GF-D8 (cell line): Measurements from ENCODE around the gene NAA80.
"Not testable (repeated sequence)": the region's sequence is repeated elsewhere in the genome, so short reads cannot be mapped to it uniquely, and the experiment has no call there.

Experiments used
- DNase-seq: peaks from one replicate; lab custom pipeline; 2025; lab: John Stamatoyannopoulos, UW

NAA80 gene

DNA sequence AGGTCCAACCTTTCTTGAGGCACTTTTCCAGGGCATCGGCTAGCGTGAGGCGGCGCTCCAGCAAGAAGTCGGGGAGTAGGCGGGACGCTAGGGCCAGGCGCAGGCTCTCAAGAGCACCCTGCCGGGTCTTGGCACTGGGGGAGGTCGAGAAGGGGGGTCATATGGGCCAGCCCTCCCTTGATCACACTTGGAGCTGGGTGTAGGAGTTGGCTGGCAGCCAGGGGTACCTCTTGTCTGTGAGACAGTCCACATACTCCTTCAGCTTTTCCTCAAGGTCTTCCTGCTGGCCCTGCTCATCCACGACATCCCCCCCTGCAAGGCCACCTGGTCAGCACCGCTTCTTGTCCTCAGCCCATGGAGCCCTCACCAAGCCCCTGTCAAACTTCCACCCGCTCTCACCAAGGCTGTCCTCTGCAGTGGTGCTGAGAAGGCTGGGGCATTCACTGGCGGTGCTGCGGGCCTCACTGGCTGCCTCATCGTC lies 9.0 kb downstream of the NAA80 start:
- DNase-seq: no peak

DNA sequence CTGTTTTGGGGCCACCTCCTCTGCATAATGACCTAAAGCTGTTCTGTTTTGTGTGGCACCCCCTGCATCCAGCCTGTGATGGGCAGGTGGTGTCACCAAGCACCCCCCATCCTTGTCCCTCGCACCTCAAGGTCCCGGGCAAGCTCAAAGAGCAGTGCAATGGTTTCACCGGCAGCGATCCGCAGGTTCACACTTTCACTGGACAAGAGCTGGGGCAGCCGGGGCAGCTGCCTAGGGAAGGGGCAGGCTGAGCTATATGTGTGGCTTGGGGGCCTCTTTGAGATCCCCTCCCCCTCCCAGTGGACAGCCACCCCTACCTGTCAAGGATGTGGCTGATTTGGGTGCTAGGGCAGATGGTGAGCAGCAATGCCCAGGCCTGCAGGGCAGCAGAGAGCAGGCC lies 10.1 kb downstream of the NAA80 start:
- DNase-seq: no peak

DNA sequence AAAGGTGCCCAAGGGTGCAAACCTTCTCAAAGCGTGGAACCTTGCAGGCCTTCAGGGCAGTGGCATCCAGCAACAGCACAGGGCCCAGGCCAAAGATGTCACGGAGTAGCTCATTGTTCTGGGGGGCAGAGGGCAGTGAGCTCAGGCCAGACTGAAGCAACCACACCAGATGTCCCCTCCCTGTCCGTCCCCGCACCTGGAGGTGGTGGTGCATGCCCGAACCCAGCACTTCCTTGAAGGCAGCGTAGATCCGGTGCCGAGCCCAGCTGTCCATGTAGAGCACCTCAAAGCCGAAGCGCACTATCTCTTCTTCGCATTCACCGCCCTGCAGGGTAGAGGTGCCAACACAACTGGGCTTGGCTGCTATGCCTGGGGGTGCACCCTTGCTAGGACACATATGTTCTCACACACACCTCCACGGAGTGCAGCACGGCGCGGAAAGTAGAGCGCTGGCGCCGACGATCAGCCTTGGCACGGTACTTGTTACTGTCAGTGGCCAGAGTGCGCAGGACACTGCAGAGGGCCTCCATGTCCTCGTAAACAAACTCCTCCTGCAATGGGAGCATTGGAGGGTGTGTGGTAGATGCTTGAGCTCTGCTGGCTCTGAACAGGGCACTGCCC lies 10.7 kb downstream of the NAA80 start:
- DNase-seq: no peak

DNA sequence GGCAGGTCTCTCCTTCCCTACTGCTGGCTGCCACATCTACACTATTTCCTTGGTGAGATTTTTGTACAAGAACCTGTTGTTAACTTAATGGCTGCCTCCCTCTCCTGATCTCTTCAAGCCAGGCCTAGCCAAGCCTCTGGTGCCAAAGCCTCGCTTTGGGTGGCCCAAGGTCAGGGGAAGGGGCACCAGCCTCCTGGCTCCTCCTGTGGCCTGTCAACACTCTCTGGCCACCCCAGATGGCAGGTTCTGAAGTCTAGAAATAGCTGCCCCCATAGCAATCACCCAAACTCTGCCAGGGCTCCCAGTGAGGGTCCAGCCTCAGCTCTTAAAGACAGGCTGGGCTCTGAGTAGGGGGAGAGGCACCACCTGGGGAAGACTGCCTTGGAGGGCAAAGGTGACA lies 11.9 kb downstream of the NAA80 start:
- no peak for DNase-seq

DNA sequence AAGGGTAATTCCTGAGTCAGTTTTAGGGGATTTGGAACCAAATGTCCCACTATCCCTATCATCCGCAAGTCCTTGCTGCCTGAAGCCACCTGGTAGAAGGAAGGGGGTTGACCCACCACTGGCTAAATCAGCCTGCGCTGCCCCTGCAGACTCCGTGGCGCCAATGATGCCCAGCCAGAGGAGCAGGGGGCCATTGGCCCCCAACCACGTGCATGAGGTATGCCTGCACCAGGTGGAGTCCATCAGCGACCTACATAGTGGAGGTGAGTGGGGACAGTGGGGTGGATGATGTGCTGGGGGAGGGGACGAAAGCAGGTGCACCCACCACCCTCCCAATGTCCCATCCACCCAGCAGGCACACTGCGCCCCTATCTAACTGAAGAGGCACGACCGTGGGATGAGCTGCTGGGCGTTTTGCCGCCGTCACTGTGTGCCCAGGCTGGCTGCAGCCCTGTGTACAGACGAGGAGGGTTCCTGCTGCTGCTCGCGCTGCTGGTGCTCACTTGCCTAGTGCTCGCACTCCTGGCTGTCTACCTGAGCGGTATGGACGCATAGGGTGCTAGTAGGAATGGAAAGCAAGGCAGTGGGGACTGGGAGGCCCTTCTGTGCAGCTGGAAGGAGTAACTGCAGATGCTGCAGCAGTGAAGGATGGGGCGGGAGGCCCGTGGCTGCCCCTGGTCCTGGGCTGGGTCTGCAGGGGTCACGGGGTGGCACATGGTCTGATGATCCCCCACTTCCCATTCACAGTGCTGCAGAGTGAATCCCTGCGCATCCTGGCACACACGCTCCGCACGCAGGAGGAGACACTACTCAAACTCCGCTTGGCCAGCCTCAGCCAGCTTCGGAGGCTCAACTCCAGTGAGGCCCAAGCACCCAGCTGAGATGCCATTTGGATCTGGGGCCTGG lies 12.6 kb downstream of the NAA80 start:
- DNase-seq: no peak

DNA sequence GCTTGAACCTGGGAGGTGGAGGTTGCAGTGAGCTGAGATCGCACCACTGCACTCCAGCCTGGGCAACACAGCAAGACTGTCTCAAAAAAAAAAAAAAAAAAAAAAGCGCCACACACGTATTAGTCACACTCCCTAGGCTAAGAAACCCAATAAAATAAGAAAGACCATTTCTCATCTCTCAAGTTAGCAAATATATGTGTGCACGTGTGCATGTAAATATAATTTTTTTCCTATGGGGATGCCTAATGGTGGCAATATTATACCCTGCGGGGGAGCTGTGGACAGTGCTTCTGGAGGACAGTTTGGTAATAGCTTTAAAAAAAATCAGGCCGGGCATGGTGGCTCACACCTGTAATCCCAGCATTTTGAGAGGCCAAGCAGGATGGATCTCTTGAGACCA lies 15.1 kb downstream of the NAA80 start:
- DNase-seq: not testable (repeated sequence)

DNA sequence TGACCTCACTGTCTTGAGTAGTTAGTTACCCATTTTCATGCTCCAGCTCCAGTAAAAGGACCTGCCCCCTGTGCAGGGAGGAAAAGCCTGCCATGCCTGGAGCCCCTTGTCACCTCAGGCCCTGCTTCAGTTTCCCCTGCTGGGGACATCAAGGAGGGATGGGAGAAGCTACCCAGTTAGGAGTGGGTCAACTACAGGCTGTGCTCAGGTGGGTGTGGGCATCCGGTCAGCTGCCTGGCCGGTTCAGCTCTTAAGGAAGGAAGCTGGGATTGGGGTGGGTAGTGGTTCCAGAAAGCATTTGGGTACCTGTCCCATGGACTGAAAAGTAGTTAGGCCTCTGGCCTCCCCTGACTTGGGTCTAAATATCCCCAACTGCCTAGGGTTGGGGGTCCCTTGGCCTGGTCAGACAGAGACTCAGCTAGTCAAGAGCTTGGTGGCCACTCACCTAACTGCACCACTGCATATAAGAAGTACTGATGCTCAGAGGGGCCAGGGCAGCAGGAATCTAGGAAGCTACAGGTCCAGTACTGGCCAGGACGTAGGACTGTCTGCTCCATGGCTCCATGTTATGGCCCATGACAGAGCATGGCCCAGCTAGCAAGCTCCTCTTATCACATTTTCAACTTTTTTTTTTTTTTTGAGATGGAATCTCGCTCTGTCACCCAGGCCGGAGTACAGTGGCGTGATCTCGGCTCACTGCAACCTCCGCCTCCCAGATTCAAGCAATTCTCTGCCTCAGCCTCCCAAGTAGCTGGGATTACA lies 19.8 kb downstream of the NAA80 start:
- no peak for DNase-seq

DNA sequence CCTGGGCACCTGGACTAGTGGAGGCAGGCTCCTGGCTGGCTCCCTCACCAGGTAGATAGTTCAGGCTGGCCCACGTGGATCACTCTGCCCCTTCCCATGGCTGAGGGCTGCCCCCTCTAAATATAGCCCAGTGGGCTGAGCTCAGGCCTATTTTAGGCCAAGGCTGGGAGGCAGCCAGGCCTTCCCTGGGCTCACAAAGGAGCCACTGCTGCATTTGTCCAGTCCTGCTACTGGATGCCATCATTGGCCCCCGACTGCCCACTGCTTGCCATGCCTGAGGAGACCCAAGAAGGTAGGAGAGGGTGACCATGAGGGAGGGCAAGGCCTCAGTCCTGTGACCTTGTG lies 20.4 kb downstream of the NAA80 start, which contains the start of gene LSMEM2:
Gene LSMEM2 (plus strand): TSS at position 208 of the 345 bp plus-strand sequence. CDS start 27 bp downstream, at position 235.
- no peak for DNase-seq

DNA sequence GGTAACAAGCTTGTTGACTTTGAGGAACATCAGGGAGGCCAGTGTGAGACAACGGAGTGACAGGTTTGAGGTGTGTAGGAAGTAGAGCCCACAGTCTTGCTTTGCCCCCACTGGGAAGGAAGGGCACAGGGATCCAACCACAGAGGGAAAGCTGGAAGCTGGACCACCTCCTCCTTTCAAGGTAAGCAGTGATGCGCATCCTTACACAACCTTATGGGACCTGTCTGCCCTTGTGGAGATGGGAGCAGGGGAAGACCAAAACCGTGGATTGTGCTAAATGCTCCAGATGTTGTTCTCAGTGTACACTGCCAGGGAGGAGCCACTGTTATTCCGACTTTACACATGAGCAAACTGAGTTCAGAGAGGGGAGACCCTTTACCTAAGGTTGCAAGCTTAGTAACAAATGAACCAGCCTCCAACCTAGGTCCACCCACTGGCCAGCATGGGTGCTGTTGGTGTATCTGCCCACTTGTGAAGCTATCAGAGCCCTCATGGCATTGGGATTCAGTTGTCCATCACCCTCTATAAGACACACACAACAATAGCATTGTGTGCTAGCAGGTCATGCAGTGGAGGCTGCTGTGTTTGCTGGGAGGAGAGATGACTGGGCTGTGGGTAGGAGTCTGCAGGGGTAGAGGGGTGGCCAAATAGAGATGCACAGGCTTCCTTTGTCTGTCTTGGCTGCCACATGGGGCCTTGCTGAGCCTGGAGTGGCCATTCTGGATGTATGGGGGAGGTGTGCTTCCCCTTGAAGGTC lies 20.9 kb downstream of the NAA80 start:
- DNase-seq: no peak

DNA sequence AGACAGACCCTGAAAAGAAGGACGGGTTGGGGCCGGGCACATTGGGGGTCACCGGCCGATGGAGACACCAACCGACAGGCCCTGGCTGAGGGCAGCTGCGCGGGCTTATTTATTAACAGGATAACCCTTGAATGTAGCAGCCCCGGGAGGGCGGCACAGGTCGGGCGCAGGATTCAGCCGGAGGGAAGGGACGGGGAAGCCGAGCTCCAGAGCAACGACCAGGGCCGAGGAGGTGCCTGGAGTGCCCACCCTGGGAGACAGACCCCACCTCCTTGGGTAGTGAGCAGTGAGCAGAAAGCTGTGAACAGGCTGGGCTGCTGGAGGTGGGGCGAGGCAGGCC lies 22.5 kb downstream of the NAA80 start:
- DNase-seq: no peak

DNA sequence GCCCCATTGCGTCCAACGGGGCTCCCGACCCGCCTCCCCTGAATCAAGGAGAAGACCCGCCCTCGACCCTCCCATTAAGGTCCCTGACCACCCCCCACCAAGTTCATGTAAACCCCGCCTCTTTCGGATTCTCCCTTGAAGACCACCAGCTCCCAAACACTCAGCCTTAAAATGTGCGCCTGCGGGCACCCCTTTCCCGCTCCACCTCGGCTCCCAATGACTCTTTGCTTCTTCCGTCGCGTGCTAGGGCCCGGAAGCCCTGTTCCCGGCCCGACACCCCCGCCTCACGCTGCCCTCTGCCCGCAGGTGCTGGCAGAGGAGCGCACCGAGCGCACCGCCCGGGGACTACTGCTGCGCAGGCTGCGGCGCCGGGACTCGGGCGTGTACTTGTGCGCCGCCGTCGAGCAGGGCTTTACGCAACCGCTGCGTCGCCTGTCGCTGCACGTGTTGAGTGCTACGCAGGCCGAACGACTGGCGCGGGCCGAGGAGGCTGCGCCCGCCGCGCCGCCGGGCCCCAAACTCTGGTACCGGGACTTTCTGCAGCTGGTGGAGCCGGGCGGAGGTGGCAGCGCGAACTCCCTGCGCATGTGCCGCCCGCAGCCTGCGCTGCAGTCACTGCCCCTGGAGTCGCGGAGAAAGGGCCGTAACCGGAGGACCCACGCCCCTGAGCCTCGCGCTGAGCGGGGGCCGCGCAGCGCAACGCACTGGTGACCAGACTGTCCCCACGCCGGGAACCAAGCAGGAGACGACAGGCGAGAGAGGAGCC lies 23.0 kb downstream of the NAA80 start:
- no peak for DNase-seq

DNA sequence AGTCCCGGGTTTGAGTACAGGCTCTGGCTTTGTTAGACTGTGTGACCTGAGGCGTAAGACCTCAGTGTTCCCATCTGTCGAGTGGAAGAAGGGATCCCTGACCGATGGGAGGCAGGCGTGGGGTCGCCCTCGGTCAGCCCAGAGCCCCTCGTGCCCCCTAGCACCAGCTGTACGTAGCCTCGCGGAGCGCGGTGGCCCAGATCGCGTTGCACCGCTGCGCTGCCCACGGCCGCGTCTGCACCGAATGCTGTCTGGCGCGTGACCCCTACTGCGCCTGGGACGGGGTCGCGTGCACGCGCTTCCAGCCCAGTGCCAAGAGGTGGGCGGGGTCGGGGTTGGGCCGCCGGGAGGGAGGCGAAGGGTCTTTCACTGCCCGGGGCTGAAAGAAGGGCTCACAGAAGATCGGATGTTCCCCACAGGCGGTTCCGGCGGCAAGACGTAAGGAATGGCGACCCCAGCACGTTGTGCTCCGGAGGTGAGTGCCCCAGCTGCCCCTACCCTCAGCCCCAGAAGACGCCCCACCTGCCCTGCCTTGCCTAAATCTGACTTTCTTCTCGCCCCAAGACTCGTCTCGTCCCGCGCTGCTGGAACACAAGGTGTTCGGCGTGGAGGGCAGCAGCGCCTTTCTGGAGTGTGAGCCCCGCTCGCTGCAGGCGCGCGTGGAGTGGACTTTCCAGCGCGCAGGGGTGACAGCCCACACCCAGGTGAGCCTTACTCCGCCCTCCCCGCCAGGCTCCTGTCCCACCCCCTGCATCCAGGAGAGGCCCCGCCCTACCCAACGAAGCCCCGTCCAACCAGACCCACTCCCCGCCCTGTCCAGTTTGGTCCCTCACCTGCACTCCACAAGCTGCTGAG lies 23.8 kb downstream of the NAA80 start:
- DNase-seq: no peak

DNA sequence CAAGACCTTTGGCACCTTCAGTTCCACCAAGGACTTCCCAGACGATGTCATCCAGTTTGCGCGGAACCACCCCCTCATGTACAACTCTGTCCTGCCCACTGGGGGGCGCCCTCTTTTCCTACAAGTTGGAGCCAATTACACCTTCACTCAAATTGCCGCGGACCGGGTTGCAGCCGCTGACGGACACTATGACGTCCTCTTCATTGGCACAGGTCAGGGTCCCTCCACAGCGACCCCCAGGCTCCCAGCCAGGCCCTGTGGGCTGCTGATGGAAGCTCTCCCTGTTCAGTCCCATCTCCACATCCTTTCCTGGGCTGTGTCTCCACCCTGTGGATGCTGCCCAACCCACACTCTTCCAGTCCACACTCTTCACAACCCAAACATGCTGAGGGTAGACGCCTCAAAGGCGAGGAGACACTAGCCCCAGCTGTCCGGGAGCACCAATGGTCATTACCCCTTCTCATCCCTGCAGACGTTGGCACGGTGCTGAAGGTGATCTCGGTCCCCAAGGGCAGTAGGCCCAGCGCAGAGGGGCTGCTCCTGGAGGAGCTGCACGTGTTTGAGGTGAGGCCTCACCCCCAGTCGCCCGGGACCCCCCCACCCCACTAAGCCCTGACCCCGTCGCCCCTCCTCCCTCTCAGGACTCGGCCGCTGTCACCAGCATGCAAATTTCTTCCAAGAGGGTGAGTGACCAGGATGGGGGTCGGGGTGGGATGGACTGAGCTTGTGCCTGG lies 24.7 kb downstream of the NAA80 start:
- DNase-seq: peak; percentile 19

DNA sequence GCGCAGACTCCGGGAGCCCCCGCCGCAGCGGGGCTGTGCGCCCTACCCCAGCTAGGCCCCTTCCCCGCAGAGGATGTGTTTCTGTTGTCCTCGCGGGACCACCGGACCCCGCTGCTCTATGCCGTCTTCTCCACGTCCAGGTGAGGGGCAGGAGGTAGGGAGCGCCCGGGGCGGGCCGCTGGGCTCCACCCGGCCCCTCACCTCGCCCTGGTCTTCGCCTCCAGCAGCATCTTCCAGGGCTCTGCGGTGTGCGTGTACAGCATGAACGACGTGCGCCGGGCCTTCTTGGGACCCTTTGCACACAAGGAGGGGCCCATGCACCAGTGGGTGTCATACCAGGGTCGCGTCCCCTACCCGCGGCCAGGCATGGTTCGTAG lies 25.5 kb downstream of the NAA80 start:
- DNase-seq: no peak

DNA sequence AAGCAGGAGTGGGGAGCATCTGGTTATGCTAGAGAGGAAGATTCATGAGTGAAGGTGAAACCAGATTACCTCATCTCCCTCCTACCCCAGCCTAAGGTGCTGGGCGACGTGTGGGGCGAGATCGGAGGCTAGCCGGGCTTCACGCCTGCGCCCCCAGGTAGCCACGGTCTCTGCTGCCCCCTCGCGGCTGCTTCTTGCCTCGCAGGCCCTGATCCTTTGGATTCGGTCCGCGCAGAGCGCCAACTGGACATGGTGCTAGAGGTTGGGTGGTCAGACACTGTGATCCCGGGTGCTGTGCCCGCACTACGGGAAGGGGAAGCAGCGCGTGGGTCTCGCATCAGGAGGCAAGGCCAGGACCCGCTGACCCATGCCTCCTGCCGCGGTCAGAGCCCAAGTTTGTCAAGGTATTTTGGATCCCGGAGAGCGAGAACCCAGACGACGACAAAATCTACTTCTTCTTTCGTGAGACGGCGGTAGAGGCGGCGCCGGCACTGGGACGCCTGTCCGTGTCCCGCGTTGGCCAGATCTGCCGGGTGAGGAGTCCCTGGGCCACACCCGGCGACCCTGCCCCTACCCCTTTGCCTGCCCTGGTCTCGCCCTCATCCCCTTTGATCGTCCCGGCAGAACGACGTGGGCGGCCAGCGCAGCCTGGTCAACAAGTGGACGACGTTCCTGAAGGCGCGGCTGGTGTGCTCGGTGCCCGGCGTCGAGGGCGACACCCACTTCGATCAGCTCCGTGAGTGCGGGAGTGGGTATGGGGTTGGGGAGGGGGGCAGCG lies 26.1 kb downstream of the NAA80 start:
- DNase-seq: peak; percentile 9

DNA sequence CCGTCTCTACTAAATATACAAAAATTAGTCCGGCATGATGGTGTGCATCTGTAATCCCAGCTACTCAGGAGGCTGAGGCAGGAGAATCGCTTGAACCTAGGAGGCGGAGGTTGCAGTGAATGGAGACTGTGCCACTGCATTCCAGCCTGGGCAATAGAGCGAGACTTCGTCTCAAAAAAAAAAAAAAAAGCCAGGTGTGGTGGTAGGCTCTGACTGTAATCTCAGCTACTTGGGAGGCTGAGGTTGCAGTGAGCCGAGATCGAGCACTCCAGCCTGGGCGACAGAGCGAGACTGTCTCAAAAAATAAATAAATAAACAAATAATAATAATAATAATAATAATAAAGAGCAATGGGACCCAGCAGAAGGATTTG lies 26.7 kb downstream of the NAA80 start:
- not testable (repeated sequence) for DNase-seq

DNA sequence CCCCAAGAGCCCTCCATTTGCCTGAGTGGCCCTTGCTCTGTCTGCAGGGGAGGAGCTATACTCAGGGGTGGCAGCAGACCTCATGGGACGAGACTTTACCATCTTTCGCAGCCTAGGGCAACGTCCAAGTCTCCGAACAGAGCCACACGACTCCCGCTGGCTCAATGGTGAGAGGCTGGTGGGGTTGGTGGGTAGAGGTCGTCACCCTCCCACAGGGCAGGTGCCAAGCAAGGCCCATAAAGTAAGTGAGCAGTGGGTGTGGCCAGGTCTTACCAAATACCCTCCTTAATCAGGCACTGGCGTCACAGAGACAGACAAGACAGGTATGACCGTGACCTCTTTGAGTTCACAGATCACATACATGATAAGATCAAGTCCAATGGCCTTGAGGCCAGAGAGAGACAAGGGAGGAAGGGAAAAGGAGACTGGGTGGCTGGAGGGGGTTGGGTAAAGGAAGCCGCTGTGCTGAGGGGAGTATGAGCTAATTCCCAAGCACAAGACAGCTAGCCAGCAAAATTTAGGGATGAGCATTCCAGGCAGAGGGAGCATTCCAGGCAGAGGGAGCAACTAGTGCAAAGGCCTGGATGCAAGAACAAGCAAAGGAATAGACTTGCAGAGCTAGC lies 27.8 kb downstream of the NAA80 start:
- DNase-seq: no peak

DNA sequence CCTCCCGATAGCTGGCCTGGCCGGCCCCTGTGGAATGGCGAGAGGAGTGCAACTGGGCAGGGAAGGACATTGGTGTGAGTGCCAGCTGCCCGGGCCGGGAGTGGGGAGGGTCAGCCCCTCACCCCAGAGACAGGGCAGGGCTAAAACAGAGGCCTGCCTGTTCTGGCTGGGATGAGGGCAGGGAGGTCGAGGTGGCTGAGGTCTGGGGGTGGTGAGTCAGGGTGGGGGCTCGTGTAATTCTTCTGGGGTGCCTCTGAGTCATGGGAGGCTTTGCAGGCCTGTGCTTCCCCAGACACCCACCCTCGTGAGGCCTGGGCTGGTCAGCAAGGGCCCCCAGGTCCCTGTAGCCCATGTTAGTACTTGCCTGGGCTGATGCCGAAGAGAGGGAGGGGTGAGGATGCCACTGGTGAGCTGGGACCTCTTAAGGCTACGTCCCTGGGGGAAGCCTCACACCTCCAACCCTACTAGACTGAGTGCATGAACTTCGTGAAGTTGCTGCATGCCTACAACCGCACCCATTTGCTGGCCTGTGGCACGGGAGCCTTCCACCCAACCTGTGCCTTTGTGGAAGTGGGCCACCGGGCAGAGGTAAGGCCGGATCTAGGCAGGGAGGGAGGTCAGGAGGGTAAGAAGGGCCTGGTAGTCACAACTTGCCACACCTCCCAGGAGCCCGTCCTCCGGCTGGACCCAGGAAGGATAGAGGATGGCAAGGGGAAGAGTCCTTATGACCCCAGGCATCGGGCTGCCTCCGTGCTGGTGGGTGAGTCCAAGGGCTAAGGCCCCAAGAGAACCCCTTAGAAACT lies 28.6 kb downstream of the NAA80 start:
- no peak for DNase-seq
